Measurements from ENCODE around the gene NDUFA8. TPM values are rescaled to one million over a fixed set of nuclear protein-coding genes. Genes with fewer than 3 reads are reported as not detected.

The NDUFA8 gene
- total and polyA plus RNA-seq, 2 experiments from 2014 or later, result 35.5 to 133 TPM

GRCh38 chr9:122129969-122130368 lies 29.6 kb downstream of the NDUFA8 start:
- no peak overlapping the region for H3K9ac ChIP-seq
- H3K4me1 ChIP-seq (ENCODE audit: insufficient read depth), result peaks cover 15% of the 10 kb centered on the region
- DNase-seq, result no peak
- H3F3A ChIP-seq (ENCODE audit: insufficient read depth), result no peaks in the 10 kb centered on the region
- no peaks in the 10 kb centered on the region for H3K27me3 ChIP-seq (replicated peaks; ENCODE audit: insufficient read depth)
- no peak overlapping the region for H3K4me2 ChIP-seq (ENCODE audit: unreplicated experiment)
- H3K79me2 ChIP-seq (ENCODE audit: insufficient read depth), result no peaks in the 10 kb centered on the region
- in situ Hi-C loops (cut with MboI), result loop anchor here (10.0 kb wide), 2 partner anchors 225 to 695 kb away; partner anchors contain the start of gene PDCL
- H2AFZ ChIP-seq, result no peak overlapping the region
- no peaks in the 10 kb centered on the region for H4K20me1 ChIP-seq (ENCODE audit: insufficient read depth)
- H3K9me3 ChIP-seq (ENCODE audit: low read depth), result no peaks in the 10 kb centered on the region
- no peak for TF ChIP-seq EZH2phosphoT487 (IDR thresholded peaks at IDR 0.05; ENCODE audit: insufficient read depth, low read depth)
- no peak for TF ChIP-seq EZH2 (IDR thresholded peaks at IDR 0.05; ENCODE audit: insufficient read depth, poor library complexity, severe bottlenecking)
- no peaks in the 10 kb centered on the region for H3K9me2 ChIP-seq (ENCODE audit: insufficient read depth)
- 94 to 95% methylated on average over 2 of the region's 2 CpGs for WGBS, 2 experiments (ENCODE audit: low coverage in 1 of 2, low lambda C conversion rate in 2 of 2, missing lambda C conversion rate in 2 of 2)
- no peaks in the 10 kb centered on the region for H3K36me3 ChIP-seq (ENCODE audit: low read depth)
- no peak overlapping the region for H3K27ac ChIP-seq
- no peak overlapping the region for H3K4me3 ChIP-seq

- H2AFZ ChIP-seq, result no peak overlapping the region
- no peaks in the 10 kb centered on the region for H3K36me3 ChIP-seq (ENCODE audit: low read depth)
- no peak overlapping the region for H3K4me2 ChIP-seq (ENCODE audit: unreplicated experiment)
- DNase-seq, result no peak
- H3K79me2 ChIP-seq (ENCODE audit: insufficient read depth), result no peaks in the 10 kb centered on the region
- no peak overlapping the region for H3K27ac ChIP-seq
- TF ChIP-seq EZH2phosphoT487 (IDR thresholded peaks at IDR 0.05; ENCODE audit: insufficient read depth, low read depth) (no peak), EZH2 (IDR thresholded peaks at IDR 0.05; ENCODE audit: insufficient read depth, poor library complexity, severe bottlenecking) (no peak)
- in situ Hi-C loops (cut with MboI), result loop anchor here (10.0 kb wide), 2 partner anchors 226 to 696 kb away; partner anchors contain the start of gene PDCL
- no peaks in the 10 kb centered on the region for H3F3A ChIP-seq (ENCODE audit: insufficient read depth)
- 80 to 85% methylated on average over 7 of the region's 7 CpGs for WGBS, 2 experiments (ENCODE audit: low coverage in 1 of 2, low lambda C conversion rate in 2 of 2, missing lambda C conversion rate in 2 of 2)
- peaks cover 12% of the 10 kb centered on the region for H3K4me1 ChIP-seq (ENCODE audit: insufficient read depth)
- H3K9ac ChIP-seq, result no peak overlapping the region
- no peaks in the 10 kb centered on the region for H3K9me2 ChIP-seq (ENCODE audit: insufficient read depth)
- no peak overlapping the region for H3K4me3 ChIP-seq
- H3K27me3 ChIP-seq (replicated peaks; ENCODE audit: insufficient read depth), result no peaks in the 10 kb centered on the region
- H3K9me3 ChIP-seq (ENCODE audit: low read depth), result no peaks in the 10 kb centered on the region
- no peaks in the 10 kb centered on the region for H4K20me1 ChIP-seq (ENCODE audit: insufficient read depth)
These were observed 30.6 kb downstream of the NDUFA8 start for GRCh38 chr9:122128969-122129343.

DNA sequence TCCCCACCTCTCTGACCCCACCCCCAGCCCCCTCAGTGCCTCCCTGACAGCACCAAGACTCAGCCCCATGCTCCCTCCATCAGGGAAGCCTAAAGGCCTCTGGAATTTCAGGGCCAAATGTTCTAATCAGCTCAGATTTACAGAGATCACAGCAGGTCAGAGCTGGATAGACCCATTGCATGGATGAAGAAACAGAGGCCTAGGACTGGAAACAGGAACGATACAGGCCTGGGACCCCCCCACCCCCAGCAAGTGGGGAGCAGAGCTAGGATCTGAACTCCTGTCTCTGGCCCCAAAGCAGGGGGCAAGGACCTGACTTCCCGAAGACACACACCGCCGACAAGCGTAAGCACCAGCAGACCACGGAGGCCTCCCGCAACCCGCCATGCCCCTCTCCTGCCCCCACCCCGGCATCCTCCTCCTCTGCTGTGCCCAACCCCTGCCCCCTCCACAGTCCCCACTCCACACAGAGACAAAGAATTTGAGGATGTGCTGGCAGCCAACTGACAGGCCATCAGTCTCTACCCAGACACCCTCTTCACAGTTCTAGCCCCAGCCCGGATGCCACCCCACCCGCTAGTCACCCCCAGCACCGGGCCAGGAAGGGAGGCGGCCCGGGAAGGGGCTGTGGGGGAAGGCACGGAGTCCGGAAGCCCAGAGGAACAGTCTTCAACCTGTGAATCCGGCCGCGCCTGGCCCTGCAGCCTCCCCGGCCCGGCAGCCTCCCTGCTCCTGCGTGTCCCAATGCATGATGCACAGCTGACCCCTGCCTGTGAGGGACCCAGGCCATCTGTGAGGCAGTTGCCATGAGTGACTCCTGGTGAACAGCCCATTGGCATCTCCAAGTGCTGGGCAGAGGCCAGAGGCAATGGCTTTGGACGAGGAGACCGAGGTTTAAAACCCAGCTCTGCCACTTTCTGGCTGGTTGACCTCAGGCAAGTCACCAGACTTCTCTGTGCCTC lies 31.3 kb downstream of the NDUFA8 start:
- H4K20me1 ChIP-seq (ENCODE audit: insufficient read depth), result no peaks in the 10 kb centered on the region
- H3K9ac ChIP-seq, result no peak overlapping the region
- H3K9me3 ChIP-seq (ENCODE audit: low read depth), result no peaks in the 10 kb centered on the region
- no peaks in the 10 kb centered on the region for H3K27me3 ChIP-seq (replicated peaks; ENCODE audit: insufficient read depth)
- no peaks in the 10 kb centered on the region for H3K79me2 ChIP-seq (ENCODE audit: insufficient read depth)
- in situ Hi-C loops (cut with MboI), result loop anchor here (10.0 kb wide), 2 partner anchors 227 to 697 kb away; partner anchors contain the start of gene PDCL
- H2AFZ ChIP-seq, result no peak overlapping the region
- WGBS, 2 experiments (ENCODE audit: low coverage in 1 of 2, low lambda C conversion rate in 2 of 2, missing lambda C conversion rate in 2 of 2), result 79 to 83% methylated on average over 13 to 24 of the region's 24 CpGs
- peaks cover 12% of the 10 kb centered on the region for H3K4me1 ChIP-seq (ENCODE audit: insufficient read depth)
- TF ChIP-seq EZH2 (IDR thresholded peaks at IDR 0.05; ENCODE audit: insufficient read depth, poor library complexity, severe bottlenecking), result no peak
- no peak for TF ChIP-seq EZH2phosphoT487 (IDR thresholded peaks at IDR 0.05; ENCODE audit: insufficient read depth, low read depth)
- no peak overlapping the region for H3K27ac ChIP-seq
- no peak overlapping the region for H3K4me2 ChIP-seq (ENCODE audit: unreplicated experiment)
- no peak overlapping the region for H3K4me3 ChIP-seq
- no peaks in the 10 kb centered on the region for H3K36me3 ChIP-seq (ENCODE audit: low read depth)
- no peaks in the 10 kb centered on the region for H3K9me2 ChIP-seq (ENCODE audit: insufficient read depth)
- DNase-seq, result no peak
- H3F3A ChIP-seq (ENCODE audit: insufficient read depth), result no peaks in the 10 kb centered on the region

DNA sequence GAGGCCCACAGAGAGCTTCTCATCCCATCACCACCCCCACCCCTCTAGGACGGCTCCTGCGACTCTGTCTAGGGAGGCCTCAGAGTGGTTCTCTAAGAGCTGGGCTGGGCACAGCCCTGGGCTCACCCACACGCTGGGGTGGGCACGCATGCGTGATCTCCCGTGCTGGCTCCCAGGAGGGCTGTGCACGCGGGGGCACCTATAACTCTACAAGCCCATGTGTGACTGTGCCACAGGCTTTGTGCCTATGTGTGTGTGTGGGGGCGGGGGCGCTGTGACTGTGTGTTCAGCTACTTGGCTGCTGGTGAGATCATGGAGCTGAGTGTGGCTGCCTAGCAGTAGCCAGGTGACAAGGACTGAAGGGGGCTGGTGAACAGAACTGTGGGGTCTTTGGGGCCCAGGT lies 32.2 kb downstream of the NDUFA8 start:
- H3K4me1 ChIP-seq (ENCODE audit: insufficient read depth), result peaks cover 12% of the 10 kb centered on the region
- WGBS, 2 experiments (ENCODE audit: low coverage in 1 of 2, low lambda C conversion rate in 2 of 2, missing lambda C conversion rate in 2 of 2), result 74 to 75% methylated on average over 6 to 10 of the region's 10 CpGs

More for the DNA sequence above, 32.2 kb downstream of the NDUFA8 start:
- H3K79me2 ChIP-seq (ENCODE audit: insufficient read depth), result no peaks in the 10 kb centered on the region
- H3K4me3 ChIP-seq, result no peak overlapping the region
- H3K27me3 ChIP-seq (replicated peaks; ENCODE audit: insufficient read depth), result no peaks in the 10 kb centered on the region
- H3F3A ChIP-seq (ENCODE audit: insufficient read depth), result no peaks in the 10 kb centered on the region
- no peaks in the 10 kb centered on the region for H4K20me1 ChIP-seq (ENCODE audit: insufficient read depth)
- H3K9me3 ChIP-seq (ENCODE audit: low read depth), result no peaks in the 10 kb centered on the region
- no peak overlapping the region for H2AFZ ChIP-seq
- H3K9ac ChIP-seq, result no peak overlapping the region
- no peaks in the 10 kb centered on the region for H3K36me3 ChIP-seq (ENCODE audit: low read depth)
- in situ Hi-C loops (cut with MboI), result loop anchor here (10.0 kb wide), 2 partner anchors 227 to 697 kb away; partner anchors contain the start of gene PDCL
- no peak overlapping the region for H3K27ac ChIP-seq
- TF ChIP-seq EZH2 (IDR thresholded peaks at IDR 0.05; ENCODE audit: insufficient read depth, poor library complexity, severe bottlenecking) (no peak), EZH2phosphoT487 (IDR thresholded peaks at IDR 0.05; ENCODE audit: insufficient read depth, low read depth) (no peak)
- no peaks in the 10 kb centered on the region for H3K9me2 ChIP-seq (ENCODE audit: insufficient read depth)
- peak; percentile 28 for DNase-seq
- no peak overlapping the region for H3K4me2 ChIP-seq (ENCODE audit: unreplicated experiment)

Measured in GM23248 (cell line).